GM21381 (cell line): Measurements from ENCODE around the gene TDRKH.

Source experiments
- ATAC-seq: cut with Tn5 transposase; IDR thresholded peaks from one replicate; pipeline ENCODE4 v1.9.1; 2021; ENCODE audit warnings: mild to moderate bottlenecking, moderate library complexity; ENCODE audit not compliant: unreplicated experiment

Gene TDRKH

GRCh38 chr1:151823175-151823574 lies 32.9 kb upstream of the TDRKH start:
- ATAC-seq, result no peak

GRCh38 chr1:151822404-151822803 lies 32.1 kb upstream of the TDRKH start:
- no peak for ATAC-seq

- no peak for ATAC-seq
Observed at GRCh38 chr1:151820940-151821339, 30.6 kb upstream of the TDRKH start.

- no peak for ATAC-seq
Observed at GRCh38 chr1:151819976-151820623, 29.8 kb upstream of the TDRKH start.

GRCh38 chr1:151819227-151819835 lies 29.0 kb upstream of the TDRKH start:
- ATAC-seq, result no peak

- ATAC-seq, result no peak
Observed at GRCh38 chr1:151817353-151817730, 27.0 kb upstream of the TDRKH start.

- no peak for ATAC-seq
Observed at GRCh38 chr1:151816548-151817352, 26.4 kb upstream of the TDRKH start.

- ATAC-seq, result no peak
Observed at GRCh38 chr1:151815716-151816327, 25.5 kb upstream of the TDRKH start.

- no peak for ATAC-seq
Observed at GRCh38 chr1:151814971-151815545, 24.8 kb upstream of the TDRKH start.

GRCh38 chr1:151814426-151814825 lies 24.1 kb upstream of the TDRKH start:
- no peak for ATAC-seq

GRCh38 chr1:151813271-151813977 lies 23.1 kb upstream of the TDRKH start:
- no peak for ATAC-seq

- ATAC-seq, result no peak
Observed at GRCh38 chr1:151811181-151811580, 20.9 kb upstream of the TDRKH start.

GRCh38 chr1:151809985-151810556 lies 19.8 kb upstream of the TDRKH start:
- ATAC-seq, result no peak

GRCh38 chr1:151809290-151809984 lies 19.1 kb upstream of the TDRKH start:
- no peak for ATAC-seq

GRCh38 chr1:151807766-151808165 lies 17.5 kb upstream of the TDRKH start:
- ATAC-seq, result no peak

- ATAC-seq, result no peak
Observed at GRCh38 chr1:151807131-151807530, 16.8 kb upstream of the TDRKH start.

- ATAC-seq, result no peak
Observed at GRCh38 chr1:151806170-151806569, 15.9 kb upstream of the TDRKH start.

- ATAC-seq, result no peak
Observed at GRCh38 chr1:151805066-151805820, 14.9 kb upstream of the TDRKH start, which contains the start of gene LINGO4. Gene LINGO4, minus strand, starts transcription at chr1:151805419. Its CDS starts 2,715 bp downstream, at chr1:151802704.

- no peak for ATAC-seq
Observed at GRCh38 chr1:151803915-151804314, 13.6 kb upstream of the TDRKH start.
